CMK (cell line): Measurements from ENCODE around the gene NGF.
"Not testable (repeated sequence)": the region's sequence is repeated elsewhere in the genome, so short reads cannot be mapped to it uniquely, and the experiment has no call there.

Experiments
- DNase-seq: peaks from one replicate; pipeline ENCODE4 v3.0.0-alpha.2; 2010; ENCODE audit warnings: low read depth

The NGF gene

DNA sequence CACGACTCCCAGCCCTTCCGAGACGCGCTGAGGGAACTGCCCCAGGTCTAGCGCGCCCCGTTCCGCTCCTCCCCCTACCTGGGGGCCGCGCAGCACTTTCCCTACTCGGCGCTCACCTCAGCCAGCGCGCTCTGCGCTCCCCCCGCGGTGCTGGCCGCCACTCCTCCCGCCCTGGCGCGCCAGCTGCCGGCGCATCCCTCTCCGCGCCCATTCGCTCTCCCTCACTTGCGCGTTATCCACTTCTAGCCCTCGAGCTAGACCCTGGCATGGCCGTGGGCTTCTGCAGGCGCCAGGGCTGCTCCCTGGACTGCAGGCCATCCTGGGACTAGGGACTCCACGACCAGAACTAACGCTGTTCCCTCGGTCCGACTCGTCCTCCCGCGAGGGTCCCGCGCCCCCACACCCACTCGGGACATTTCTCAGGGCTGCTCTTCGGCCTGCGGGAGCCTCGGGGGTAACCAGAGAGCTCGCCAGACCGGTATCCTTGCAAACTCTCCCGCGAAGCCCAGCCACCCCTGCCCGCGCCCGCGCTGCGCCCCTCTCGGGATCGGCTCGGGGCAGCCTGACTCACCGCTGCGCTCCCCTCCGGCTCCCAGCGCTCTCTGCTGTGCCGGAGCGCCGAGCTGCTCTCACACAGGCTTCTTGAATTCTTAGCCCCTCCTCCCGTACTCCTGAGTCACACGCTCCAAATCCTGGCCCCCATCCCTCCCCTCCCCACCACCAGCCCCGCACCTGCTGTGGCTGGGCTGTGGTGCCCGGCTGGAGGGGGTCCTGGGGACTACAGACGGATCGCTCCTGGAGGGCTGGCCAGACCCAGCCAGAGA is at the start of gene NGF:
TSS of gene NGF (minus strand) at position 617 of the 824 bp plus-strand sequence. CDS start 51,454 bp downstream, outside the sequence.
- no peak for DNase-seq

DNA sequence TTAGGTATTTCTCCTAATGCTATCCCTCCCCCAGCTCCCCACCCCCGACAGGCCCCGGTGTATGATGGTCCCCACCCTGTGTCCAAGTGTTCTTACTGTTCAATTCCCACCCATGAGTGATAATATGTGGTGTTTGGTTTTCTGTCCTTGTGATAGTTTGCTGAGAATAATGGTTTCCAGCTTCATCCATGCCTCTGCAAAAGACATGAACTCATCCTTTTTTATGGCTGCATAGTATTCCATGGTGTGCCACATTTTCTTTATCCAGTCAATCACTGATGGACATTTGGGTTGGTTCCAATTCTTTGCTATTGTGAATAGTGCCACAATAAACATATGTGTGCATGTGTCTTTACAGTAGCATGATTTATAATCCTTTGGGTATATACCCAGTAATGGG is 45.4 kb upstream of the NGF start:
- not testable (repeated sequence) for DNase-seq

DNA sequence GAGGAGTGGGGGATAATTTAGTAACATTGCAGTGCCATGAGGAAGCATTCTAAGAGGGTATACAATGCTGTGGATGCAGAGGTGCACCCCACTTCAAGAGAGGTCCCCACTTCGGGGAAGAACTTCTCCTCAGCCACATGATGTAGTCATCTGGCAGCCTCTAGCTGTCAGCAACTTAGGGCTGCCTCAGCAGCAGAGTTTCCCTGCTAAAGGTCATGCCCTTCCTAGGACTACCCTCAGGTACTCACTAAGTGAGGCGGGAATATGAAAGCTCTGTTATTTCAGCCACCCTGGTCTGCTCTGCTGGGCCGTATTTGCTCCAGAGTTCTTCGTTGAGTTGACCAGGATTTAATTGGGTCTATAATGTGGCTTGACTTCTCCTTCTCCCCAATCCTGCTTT is 41.9 kb upstream of the NGF start:
- DNase-seq, result no peak

DNA sequence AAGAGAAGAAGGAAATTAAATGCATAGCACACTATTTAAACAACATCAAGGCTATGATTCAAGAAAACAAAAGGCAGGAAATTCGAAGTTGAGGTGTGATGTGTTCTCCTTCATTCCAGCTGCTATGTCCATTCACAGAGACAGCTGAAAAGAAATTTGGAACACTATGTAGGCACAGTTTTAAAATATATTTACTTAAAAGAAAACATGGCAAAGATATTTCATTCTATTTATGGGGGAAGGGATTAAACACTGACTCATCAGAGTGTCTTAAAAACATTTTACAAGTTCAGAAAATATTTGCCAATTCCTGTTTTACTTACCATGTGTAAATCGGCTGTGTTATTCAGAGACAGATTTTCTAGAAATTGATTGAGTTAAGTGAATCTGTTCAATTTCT is 39.4 kb upstream of the NGF start:
- no peak for DNase-seq

DNA sequence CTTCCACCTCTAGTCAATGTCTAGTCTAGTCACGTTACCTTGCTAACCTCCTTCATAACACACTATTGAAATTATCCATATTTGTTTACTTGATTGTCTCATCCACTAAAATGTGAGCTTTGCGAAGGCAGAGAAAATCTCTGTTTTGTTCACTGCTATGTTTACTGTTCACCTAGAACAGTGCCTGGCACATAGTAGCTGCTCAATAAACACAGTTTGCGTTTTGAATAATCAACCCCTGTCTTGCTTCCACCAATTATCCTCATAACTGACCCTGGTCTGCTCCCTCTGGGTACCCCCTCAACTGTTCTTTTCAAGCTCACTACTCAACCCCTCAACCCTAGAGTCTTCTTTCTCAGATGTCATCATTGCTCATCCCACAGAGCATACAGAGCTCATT is 36.5 kb upstream of the NGF start:
- DNase-seq, result no peak

DNA sequence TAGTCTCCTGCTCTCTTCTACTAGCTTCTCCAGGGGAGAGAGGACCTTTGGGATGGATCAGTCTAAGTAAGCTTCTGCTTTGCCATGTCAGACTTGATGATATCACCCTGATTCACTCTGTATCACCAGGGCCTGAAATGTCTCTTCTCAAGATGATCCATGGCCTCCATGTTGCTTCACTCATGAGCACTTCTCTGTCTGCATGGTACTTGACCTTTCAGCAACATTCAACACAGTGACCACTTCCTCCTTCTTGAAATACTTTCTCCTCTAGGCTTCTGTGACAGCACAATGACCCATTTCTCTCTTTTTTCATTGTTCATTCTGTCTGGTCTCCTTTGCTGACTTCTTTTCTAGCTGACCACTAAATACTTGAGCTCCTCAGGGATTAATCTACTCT is 35.3 kb upstream of the NGF start:
- peak; percentile 8 for DNase-seq

DNA sequence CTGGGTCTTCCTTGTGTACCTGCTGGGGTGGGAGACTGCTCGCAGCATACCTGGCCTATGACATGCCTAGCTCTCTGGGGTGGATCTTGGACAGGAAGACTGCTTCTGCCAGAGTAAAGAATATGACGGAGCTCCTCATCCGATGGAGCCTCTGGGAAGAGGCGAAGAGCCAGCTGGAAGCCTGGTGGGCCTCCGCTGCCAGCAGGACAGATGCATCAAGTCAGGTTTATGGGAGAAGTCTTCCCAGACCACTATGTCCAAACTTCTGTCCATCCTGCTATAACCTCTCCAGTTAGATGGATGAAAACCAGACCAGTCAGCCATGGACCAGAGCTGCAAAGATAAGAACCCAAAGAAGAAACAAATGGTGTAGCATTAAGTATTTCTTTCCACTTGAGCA is 27.7 kb upstream of the NGF start:
- no peak for DNase-seq

DNA sequence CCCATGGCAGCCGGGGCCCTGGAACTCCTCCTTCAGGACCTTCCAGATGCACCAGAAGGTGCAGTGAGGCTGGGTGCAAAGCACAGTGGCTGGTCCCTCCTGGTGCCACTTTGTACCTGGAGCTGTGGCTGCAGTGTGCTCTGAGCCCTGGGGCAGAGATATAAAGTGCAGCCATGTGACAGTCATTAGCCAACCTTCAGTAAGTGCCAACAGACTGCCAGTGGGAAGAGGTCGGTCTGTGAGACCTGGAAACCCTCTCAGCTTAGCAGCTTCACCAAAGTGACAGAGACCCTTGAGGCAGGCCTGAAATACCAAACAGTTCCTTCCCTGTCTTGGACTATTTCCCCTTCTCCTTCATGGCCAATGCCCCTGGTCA is 26.7 kb upstream of the NGF start:
- DNase-seq, result no peak

DNA sequence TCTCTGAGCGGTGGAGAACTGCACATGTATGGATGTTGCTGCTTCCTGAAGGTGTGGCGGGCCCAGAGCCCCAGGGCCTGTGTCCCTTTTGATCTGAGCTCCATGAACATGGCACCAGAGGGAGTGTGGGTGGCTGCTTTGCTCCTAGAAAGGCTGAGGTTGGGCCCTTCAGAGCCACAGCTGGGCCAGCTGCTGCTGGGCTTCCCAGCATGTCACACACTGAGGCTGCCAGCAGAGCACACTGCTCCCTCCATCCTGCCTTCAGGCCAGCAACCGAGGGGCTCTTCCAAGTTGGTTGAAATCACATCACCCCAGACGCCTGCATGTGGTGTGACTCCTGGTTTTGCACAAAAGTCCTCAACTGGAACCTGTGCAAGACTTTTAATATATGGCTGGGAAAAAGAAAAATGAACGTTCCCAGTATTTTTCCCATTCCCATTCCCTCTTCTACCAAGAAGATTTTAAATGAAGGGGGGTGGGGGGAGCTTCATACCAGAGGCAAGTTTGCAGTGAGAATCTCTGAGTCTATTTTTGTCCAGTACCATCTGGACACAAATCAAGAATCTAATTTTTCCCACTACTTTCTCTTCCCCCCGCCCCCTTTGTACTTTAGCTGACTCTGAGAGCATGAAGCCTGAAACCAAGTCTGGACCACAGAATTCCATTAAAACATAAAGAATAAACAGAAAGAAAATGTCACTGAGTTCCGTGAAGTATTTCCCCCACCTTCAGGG is 26.2 kb upstream of the NGF start:
- DNase-seq, result no peak

DNA sequence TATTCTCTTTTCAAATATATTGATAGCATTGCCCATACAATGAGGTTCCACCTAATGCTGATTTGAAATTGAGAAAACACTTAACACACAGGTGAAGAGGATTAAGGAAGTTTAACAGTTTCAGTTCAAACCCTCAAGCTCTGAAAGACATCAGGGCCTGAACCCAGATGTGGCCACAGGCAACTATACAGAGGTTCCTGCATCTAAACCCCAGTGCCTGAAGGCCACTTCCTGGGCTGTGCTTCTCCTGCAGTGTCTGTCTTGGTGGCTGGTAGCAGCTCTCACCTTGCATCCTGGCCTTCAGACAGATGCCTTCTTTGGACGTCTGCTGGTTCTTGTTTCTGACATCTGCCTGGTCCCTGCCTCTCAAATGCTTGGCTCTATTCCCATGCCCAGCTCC is 25.1 kb upstream of the NGF start:
- DNase-seq, result no peak

DNA sequence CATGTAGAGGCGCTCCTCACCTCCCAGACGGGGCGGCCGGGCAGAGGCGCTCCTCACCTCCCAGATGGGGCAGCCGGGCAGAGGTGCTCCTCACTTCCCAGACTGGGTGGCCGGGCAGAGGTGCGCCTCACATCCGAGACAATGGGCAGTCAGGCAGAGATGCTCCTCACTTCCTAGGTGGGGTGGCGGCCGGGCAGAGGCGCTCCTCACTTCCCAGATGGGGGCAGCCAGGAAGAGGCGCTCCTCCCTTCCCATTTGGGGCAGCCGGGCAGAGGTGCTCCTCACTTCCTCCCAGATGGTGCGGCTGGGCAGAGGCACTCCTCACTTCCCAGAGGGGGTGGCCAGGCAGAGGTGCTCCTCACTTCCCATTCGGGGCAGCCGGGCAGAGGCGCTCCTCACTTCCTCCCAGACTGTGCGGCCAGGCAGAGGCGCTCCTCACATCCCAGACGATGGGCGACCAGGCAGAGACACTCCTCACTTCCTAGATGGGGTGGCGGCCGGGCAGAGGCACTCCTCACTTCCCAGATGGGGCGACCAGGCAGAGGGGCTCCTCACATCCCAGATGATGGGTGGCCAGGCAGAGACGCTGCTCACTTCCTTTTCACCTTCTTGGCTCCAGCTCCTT is 22.6 kb upstream of the NGF start:
- DNase-seq, result not testable (repeated sequence)

DNA sequence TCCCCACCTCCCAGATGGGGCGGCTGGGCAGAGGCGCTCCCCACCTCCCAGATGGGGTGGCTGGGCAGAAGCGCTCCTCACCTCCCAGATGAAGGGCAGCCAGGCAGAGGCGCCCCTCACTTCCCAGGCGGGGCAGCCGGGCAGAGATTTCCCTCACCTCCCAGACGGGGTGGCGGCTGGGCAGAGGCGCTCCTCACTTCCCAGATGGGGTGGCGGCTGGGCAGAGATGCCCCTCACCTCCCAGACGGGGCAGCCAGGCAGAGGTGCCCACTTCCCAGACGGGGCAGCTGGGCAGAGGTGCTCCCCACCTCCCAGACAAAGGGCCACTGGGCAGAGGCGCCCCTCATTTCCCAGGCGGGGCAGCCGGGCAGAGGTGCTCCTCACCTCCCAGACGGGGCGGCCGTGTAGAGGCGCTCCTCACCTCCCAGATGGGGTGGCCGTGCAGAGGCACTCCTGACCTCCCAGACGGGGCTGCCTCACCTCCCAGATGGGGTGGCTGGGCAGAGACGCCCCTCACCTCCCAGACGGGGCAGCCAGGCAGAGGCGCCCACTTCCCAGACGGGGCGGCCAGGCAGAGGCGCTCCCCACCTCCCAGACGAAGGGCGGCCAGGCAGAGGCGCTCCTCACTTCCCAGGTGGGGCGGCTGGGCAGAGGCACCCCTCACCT is 21.9 kb upstream of the NGF start:
- not testable (repeated sequence) for DNase-seq

DNA sequence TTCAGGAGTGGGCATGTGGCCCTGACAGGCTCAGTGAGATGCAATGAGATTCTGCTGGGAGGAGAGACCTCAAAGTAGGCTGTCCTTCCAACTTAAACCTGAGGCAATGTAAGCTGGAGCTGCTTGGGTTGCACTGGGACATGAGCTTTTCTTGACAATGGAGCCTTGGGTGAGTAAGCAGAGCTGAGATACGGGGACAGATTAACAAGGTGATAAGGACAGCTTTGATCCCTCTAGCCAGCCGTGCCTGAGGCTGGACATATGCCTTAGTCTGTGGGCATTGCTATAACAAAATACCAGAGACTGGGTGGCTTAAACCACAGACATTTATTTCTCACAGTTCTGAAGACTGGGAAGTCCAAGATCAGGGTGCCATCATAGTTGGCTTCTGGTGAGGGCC is 18.3 kb upstream of the NGF start:
- DNase-seq, result no peak

DNA sequence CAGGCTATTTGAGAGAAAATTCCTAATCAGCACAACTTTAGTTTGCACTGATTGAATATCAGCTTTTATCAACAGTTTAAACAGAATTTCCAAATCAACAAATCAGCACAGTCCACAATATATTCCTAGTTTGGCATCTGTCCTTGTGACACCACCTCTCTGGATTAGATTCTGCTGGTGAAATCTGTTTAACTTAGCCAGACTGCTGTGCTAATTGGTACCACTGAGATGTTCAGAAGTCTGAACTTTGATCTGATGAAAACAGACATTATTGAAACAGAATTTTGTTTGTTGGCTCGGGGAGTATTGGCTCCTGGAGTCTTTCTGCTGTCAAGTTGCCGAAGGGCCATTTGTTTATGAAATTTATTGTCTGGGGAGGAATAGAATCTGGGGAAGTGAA is 17.0 kb upstream of the NGF start:
- DNase-seq, result no peak

DNA sequence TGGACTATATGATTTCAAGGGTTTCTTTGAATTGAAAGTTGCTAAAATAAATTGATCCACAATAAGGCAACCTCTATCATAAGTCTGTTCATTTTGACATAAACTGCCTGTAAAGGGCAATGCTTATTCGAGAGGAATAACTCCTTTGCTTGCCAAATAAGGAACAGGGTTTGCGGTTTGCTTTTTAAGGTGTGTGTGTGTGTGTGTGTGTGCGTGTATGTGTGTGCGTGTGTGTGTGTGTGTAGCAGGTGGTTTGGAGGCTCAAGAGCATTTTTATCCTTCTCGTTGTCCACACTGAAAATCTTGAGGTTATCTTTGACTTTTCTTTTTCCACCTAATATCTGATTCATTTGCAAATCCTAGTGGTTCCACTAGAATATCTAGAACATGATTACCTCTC is 13.1 kb upstream of the NGF start:
- no peak for DNase-seq

DNA sequence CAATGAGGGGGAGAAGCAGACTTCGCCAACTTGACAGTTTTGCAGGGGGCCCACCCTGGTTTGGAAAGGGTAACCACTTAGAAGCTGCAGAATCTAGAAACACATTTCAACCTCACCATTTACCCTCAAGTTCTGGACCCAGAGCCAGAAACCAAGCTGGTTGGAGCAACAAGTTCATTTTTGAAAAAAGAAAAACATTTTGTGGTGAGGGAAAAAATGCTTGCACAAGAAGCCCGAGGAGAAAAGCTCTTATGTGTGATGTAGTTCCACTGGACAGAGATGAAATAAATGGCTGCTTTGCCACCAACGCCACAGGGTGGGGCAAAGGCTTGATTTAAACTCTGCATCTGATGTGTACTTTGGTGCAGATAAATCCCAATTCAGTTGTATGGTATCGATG is 10.6 kb upstream of the NGF start:
- DNase-seq, result no peak

DNA sequence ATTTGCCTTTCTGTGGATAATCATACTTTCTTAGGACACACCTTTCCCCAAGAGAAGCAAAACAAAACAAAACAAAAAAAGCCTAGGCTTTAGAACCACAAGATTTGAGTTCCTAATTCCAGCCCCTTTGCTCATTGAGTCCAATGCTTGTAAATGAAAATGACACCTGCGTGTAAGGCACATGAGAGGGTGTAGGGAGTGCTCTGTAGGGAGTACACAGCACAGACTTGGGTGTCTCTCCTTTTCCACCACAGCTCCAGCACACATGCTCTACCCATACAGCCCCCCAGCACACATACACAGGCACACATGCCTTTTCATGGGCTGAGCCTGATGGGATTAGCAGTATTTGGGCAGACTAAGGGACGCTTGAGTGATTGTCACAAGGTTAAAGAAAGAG is 9.2 kb upstream of the NGF start:
- DNase-seq, result no peak

DNA sequence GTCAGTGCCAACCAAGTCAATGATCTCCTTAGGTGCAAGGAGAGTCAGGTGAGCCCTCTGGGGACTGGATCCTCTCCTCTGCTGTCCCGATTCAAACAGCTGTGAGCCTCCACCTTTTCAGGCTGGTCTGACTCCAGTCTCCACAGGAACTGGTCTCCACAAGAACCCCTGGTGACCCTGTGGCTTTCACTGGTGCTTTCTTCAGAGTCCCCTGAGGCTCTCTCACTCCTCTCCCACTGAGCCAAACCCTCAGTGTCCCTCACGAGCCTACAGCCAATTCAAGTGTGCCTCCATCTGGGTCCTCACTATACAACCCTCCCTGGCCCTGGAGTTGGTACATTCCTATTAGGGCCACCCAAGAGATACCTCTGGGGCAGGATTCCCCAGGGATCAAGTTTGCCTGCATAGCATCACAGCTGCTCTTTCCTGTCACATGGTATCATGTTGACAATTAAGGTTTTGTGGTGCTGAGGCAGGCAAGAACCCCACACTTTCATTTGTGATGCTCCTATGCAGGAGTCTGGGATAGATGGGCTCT is 5.2 kb upstream of the NGF start:
- no peak for DNase-seq

DNA sequence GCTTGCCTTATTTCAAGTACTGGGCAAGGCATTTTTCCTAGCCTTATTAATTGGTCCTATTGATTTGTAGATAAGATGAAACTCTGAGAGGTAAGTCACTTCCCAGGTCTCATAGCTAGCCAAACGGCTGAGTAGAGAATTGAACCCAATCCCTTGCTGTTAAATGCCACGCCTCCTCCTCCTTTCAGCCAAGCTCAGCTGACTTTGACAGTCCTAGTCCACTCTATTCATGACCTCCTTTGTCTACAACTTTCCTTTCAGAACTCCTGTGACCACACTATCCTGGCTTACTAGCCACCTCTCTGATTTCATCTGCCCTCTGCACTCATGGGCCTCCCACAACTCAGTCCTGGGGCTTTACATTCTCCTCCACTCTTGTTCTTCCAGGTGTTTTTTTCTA is 3.9 kb upstream of the NGF start:
- no peak for DNase-seq

DNA sequence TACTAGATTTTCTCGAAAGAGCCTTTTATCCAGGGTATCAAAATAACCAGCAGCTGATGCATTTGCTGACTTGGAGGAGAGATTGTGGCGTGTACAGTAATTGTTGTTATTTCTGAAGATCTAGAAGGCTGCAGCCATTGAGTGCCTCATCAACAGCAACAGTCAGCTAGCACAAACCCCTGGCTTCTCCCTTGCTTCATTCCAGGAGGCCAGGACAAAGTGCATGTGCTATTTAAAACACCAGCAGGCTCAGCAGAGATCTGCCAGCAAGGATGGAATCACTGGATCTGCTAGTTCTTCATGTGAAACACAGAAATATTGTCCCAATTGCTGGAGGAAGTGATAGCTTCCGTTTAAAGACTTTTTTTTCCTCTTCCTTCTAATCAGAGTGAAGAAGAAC is 2.8 kb upstream of the NGF start:
- DNase-seq, result no peak

DNA sequence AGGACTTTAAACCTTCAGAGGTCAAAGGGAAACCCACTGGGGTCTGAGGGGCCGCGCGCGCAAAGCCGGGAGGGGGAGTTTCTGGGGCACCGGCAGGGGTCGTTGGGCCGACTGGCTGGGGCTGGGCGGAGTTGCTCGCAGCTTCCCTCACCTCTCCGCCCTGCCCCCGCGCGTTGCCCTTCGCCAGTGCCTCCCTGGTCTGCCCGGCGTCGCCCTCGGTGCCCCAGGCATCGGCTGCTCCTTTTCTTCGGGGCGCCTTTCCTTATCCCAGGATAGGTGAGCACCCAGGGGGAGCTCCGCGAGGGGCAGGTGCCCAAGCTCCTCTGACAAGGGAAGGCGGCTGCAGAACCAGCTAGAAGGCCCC is 390 bp upstream of the NGF start:
- DNase-seq, result no peak

DNA sequence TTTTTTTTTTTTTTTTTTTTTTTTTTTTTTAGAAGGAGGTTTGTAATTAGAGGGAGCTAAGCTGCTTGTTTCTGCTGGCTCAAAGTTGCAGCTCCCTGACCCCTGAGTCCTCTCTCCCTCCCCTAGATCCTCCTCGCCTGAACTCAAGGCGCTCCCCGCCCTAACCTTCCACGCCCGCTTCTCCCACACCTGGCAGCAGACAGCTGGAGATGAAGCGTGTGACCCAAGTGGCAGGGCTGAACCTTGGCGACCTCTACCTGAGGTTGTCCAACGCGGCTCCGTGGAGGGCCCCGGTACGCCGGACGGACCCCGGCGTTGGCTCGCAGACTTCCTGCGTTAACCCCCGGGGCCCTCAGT is 795 bp downstream of the NGF start:
- DNase-seq, result no peak

DNA sequence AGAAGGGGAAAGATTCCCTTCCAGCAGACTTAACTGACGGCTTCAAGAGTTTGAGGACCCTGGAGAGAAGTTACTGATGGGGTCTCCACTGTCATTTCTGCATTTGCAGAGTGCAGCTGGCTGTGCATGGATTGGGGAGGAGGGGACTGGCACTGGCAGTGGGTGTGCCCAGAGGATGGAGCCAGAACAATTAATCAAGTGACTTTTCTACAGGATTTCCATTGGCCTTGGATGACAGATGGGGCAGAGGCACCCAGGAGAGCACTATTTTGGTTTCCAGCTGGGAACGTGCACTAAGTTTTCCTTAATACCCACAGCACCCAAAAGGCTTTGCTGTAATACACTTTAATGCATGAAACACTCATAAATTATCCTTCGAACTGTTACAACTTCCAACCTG is 1.3 kb downstream of the NGF start:
- DNase-seq, result no peak
